GM10266 (cell line): ENCODE results near the gene ZNF57.

Source experiments
- DNase-seq: peaks from one replicate; pipeline ENCODE4 v3.0.0; 2012; ENCODE audit errors: extremely low spot score
- TF ChIP-seq, protein P1 (sequence below): IDR thresholded peaks from 2 replicates; pipeline ENCODE4 v1.5.1; 2012; ENCODE audit warnings: mild to moderate bottlenecking, low read depth; ENCODE audit not compliant: control insufficient read depth, insufficient read depth; ENCODE audit errors: missing control alignments

The ZNF57 gene

DNA sequence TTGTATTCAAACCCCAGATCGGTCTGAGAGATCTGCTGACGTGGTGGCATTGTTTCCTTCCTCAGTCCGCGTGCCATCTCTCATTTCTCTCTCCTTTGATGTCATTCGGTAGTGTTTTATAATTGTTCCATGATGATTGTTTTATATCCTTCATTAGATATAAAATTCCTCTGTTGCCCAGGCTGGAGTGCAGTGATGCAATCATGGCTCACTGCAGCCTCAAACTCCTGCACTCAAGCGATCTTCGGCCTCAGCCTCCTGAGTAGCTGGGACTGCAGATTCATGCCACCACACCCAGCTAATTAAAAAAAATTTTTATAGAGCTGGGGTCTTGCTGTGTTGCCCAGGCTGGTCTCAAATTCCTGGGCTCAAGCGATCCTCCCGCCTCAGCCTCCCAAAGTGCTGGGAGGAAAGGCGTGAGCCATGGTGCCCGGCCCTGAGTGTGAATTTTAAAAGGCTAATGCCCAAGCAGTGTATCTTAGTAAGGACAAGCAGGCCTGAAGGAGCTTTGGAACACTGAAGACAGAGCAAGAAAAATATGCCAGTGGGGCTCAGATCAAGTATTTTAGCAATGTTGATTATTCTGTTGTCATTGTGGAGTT, 5.3 kb downstream of the ZNF57 start:
- TF ChIP-seq, protein P1, sequence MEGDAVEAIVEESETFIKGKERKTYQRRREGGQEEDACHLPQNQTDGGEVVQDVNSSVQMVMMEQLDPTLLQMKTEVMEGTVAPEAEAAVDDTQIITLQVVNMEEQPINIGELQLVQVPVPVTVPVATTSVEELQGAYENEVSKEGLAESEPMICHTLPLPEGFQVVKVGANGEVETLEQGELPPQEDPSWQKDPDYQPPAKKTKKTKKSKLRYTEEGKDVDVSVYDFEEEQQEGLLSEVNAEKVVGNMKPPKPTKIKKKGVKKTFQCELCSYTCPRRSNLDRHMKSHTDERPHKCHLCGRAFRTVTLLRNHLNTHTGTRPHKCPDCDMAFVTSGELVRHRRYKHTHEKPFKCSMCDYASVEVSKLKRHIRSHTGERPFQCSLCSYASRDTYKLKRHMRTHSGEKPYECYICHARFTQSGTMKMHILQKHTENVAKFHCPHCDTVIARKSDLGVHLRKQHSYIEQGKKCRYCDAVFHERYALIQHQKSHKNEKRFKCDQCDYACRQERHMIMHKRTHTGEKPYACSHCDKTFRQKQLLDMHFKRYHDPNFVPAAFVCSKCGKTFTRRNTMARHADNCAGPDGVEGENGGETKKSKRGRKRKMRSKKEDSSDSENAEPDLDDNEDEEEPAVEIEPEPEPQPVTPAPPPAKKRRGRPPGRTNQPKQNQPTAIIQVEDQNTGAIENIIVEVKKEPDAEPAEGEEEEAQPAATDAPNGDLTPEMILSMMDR: no peak
- no peak for DNase-seq

DNA sequence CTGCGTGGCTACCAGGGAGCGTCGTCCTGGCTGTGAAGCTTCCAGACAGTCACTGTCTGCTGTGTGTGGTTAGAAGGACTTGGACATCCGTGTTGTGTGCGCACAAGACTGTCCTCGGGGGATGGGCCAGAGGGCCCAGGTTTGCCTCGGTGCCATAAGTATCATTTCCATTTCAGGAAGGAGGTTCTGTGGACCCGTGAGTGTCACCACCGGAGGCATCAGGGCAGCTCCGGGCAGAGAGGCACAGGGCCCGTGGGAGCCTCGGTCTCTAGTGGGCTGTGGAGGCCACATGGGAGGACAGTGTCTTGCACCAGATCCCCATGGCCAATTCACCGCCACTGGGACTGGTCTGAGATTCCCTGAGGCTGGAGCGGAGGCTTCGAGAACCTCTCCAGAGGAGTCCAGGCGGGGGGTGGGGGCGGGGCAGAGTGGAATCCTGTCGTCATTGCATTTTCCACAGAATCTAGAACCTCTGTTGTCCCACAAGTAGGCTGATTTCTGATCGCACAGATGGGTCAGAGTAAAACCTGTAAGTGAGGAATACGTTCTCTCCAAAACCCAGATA, 6.0 kb downstream of the ZNF57 start:
- no peak for DNase-seq
- TF ChIP-seq, protein P1: no peak

- DNase-seq: no peak
- TF ChIP-seq, protein P1: no peak
Measured at GRCh38 chr19:2912306-2912705, 11.6 kb downstream of the ZNF57 start.

DNA sequence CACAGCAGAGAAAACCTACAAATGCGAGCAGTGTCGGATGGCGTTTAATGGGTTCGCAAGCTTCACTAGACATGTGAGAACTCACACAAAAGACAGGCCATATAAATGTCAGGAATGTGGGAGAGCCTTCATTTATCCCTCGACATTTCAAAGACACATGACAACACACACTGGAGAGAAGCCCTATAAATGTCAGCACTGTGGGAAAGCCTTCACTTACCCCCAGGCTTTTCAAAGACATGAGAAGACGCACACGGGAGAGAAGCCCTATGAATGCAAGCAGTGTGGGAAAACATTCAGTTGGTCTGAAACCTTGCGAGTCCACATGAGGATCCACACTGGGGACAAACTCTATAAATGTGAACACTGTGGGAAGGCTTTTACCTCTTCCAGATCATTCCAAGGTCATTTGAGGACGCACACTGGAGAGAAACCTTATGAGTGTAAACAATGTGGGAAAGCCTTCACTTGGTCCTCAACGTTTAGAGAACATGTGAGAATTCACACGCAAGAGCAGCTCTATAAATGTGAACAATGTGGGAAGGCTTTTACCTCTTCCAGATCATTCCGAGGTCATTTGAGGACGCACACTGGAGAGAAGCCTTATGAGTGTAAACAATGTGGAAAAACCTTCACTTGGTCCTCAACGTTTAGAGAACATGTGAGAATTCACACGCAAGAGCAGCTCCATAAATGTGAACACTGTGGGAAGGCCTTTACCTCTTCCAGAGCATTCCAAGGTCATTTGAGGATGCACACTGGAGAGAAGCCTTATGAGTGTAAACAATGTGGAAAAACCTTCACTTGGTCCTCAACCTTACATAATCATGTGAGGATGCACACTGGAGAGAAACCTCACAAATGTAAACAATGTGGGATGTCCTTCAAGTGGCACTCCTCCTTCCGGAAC, 16.8 kb downstream of the ZNF57 start:
- TF ChIP-seq, protein P1: no peak

DNA sequence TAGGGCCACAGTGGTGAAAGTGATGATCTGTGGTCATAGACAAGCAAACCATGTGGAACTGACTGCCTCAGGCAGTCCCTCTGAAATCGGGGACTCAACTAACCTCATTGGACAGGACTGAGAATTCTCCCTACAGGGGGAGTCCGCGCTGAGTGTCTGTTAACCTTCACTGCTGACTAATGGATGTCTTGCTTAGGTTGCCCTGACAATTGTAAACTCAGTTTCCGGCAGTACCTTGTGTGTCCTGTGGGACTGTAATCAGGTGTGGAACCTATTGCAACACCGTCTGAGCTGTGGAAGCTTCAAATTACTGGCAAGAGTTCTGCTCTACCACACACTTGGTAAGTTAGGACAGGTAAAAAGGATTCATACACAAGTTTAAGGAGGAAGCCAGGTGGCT, 22.3 kb downstream of the ZNF57 start:
- DNase-seq: no peak
- TF ChIP-seq, protein P1: no peak

More for the DNA sequence above, 16.8 kb downstream of the ZNF57 start:
- DNase-seq: no peak

DNA sequence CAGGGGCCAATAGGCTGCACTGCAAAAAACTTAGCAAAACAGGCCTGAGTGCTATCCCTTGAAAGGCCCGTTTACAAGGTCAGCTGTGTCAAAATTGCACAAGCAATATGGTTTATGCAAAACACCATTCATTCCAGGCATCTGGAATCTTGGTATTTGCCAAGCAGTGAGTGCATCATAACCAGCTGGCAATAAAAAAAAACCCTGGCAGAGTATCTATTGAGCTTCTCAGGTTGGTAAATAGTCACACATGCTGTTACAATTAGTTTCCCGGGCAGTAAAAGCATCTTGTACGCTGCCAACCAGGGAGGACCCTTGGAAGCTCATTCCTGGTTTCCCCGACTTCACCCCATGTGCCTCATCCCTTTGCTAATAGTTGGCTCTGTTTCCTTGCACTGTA, 22.8 kb downstream of the ZNF57 start:
- DNase-seq: no peak
- TF ChIP-seq, protein P1: no peak
